ENCODE results near the gene ETV3. TPM values are rescaled to one million over a fixed set of nuclear protein-coding genes. Genes with fewer than 3 reads are reported as not detected.

The ETV3 gene
- total RNA-seq, 1 experiment from 2014 or later = 21.2 TPM

DNA sequence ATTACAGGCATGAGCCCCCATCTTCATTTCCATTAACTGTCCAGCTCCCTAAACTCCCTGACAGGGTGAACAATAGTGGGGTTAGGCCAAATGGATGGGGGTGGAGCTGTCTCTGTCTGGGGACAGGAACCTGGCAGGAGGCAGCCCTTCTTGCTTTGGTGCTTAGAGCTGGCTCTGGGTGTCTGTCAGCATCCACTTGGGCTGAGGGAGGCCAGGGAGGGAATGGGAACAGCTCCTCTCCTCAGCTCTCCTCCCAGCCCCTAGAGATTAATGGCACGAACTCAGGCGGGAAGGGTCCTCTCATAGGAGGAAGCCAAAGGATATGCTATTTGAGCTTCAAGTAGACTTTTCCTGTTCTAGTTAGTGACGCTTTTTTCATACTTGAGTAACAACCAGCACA is 27.5 kb downstream of the ETV3 start (continued):
- TF ChIP-seq ZBTB33 (IDR thresholded peaks at IDR 0.05; ENCODE audit: extremely low read depth, insufficient replicate concordance, low read length) (no peak), TCF7L2 (IDR thresholded peaks at IDR 0.05; ENCODE audit: borderline replicate concordance, extremely low read depth, insufficient read depth, insufficient read length) (no peak), EGR1 (IDR thresholded peaks at IDR 0.05; ENCODE audit: low read depth) (no peak), ATF3 (IDR thresholded peaks at IDR 0.05) (no peak), JUND (IDR thresholded peaks at IDR 0.05) (no peak), FOSL1 (IDR thresholded peaks at IDR 0.05; ENCODE audit: low read depth) (no peak), CEBPB (IDR thresholded peaks at IDR 0.05; ENCODE audit: low read depth) (no peak), RAD21 (IDR thresholded peaks at IDR 0.05; ENCODE audit: low read depth) (no peak), ZFX (IDR thresholded peaks at IDR 0.05) (no peak), SIN3A (IDR thresholded peaks at IDR 0.05; ENCODE audit: low read depth) (no peak)
- TF ChIP-seq, protein P1, sequence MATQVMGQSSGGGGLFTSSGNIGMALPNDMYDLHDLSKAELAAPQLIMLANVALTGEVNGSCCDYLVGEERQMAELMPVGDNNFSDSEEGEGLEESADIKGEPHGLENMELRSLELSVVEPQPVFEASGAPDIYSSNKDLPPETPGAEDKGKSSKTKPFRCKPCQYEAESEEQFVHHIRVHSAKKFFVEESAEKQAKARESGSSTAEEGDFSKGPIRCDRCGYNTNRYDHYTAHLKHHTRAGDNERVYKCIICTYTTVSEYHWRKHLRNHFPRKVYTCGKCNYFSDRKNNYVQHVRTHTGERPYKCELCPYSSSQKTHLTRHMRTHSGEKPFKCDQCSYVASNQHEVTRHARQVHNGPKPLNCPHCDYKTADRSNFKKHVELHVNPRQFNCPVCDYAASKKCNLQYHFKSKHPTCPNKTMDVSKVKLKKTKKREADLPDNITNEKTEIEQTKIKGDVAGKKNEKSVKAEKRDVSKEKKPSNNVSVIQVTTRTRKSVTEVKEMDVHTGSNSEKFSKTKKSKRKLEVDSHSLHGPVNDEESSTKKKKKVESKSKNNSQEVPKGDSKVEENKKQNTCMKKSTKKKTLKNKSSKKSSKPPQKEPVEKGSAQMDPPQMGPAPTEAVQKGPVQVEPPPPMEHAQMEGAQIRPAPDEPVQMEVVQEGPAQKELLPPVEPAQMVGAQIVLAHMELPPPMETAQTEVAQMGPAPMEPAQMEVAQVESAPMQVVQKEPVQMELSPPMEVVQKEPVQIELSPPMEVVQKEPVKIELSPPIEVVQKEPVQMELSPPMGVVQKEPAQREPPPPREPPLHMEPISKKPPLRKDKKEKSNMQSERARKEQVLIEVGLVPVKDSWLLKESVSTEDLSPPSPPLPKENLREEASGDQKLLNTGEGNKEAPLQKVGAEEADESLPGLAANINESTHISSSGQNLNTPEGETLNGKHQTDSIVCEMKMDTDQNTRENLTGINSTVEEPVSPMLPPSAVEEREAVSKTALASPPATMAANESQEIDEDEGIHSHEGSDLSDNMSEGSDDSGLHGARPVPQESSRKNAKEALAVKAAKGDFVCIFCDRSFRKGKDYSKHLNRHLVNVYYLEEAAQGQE (IDR thresholded peaks at IDR 0.05; ENCODE audit: low read depth) = no peak
